Endothelial cell of umbilical vein (primary cell): ENCODE measurements around the gene STX12. TPM values are rescaled to one million over a fixed set of nuclear protein-coding genes. Genes with fewer than 3 reads are reported as not detected.
A peak's percentile ranks its signal among the peaks of the same experiment; 100 is the strongest.

Experiments used
- polyA plus RNA-seq, 4 experiments: library from polyadenylated mRNA; depleted of rRNA in 3 of 4; stranded (reverse) in 3 of 4; unstranded in 1 of 4; fragments of >200 nt; gene quantifications; 2 replicates each; pipeline versions ENCODE4 v1.2.1 to v1.2.3, GENCODE V29; 2011 to 2012; ENCODE audit warnings: missing spikeins in 1 of 4
- small RNA-seq: library from RNA; depleted of rRNA; stranded (forward); fragments of <200 nt; gene quantifications from one replicate; pipeline ENCODE3, GENCODE V24; 2012; ENCODE audit warnings: low replicate concordance, low read depth; ENCODE audit not compliant: insufficient read depth, insufficient read length
- total RNA-seq: library from RNA; stranded (reverse); gene quantifications from 2 replicates; pipeline ENCODE4 v1.2.3, GENCODE V29; 2021

Gene STX12
- total and polyA plus RNA-seq, 2 donors (not counting 3 experiments of a cell fraction or from before 2014, with no cell fraction given): 28.7 to 90.3 TPM

Small RNAs within 50 kb of the gene (small RNA-seq; reads per million reads assigned to genes)
- gene AL020997.2 (0.66 reads per million), gene RNU6-1245P (not detected), gene SCARNA1 (22.3 reads per million, percentile 81 among the genes with 10 or more reads in this experiment)

Other genes with a start within 250 kb of the STX12 start
- gene AHDC1, start 169.1 kb upstream of the STX12 start, total RNA-seq: 32.1 and 33.0 TPM in 2 replicates
- 7.0 and 7.8 TPM in 2 replicates for gene AHDC1, start 169.1 kb upstream of the STX12 start, polyA plus RNA-seq
- not detected in 2 replicates for gene FGR, start 138.0 kb upstream of the STX12 start, total RNA-seq
- gene FGR, start 138.0 kb upstream of the STX12 start, polyA plus RNA-seq: 0.16 and 0.18 TPM in 2 replicates
- gene IFI6, start 101.0 kb upstream of the STX12 start, total RNA-seq: 20.0 and 28.4 TPM in 2 replicates
- 47.9 and 58.0 TPM in 2 replicates for gene IFI6, start 101.0 kb upstream of the STX12 start, polyA plus RNA-seq
- gene FAM76A, start 47.3 kb upstream of the STX12 start, total RNA-seq: 11.9 and 12.8 TPM in 2 replicates
- gene FAM76A, start 47.3 kb upstream of the STX12 start, polyA plus RNA-seq: 1.8 and 1.9 TPM in 2 replicates
- 45.4 and 48.5 TPM in 2 replicates for gene PPP1R8, start 57.6 kb downstream of the STX12 start, total RNA-seq
- gene PPP1R8, start 57.6 kb downstream of the STX12 start, polyA plus RNA-seq: 32.3 and 39.0 TPM in 2 replicates
- gene THEMIS2, start 99.3 kb downstream of the STX12 start, total RNA-seq: 6.3 and 11.1 TPM in 2 replicates
- gene THEMIS2, start 99.3 kb downstream of the STX12 start, polyA plus RNA-seq: 15.3 and 15.7 TPM in 2 replicates
- gene RPA2, start 141.4 kb downstream of the STX12 start, total RNA-seq: 29.4 and 29.8 TPM in 2 replicates
- 21.9 and 22.0 TPM in 2 replicates for gene RPA2, start 141.4 kb downstream of the STX12 start, polyA plus RNA-seq
- 0.23 TPM in 1 of 2 replicates, not detected in the other for gene SMPDL3B, start 161.8 kb downstream of the STX12 start, total RNA-seq
- 1.2 and 1.3 TPM in 2 replicates for gene SMPDL3B, start 161.8 kb downstream of the STX12 start, polyA plus RNA-seq
- 10.0 TPM in 2 replicates for gene XKR8, start 186.8 kb downstream of the STX12 start, total RNA-seq
- gene XKR8, start 186.8 kb downstream of the STX12 start, polyA plus RNA-seq: 13.1 and 15.2 TPM in 2 replicates